Mesenchymal stem cell (in vitro differentiated cells and primary cell): ENCODE measurements around the gene SLC16A13. TPM values are rescaled to one million over a fixed set of nuclear protein-coding genes. Genes with fewer than 3 reads are reported as not detected.
"Not testable (repeated sequence)": the region's sequence is repeated elsewhere in the genome, so short reads cannot be mapped to it uniquely, and the experiment has no call there.

ENCODE experiments used
- DNase-seq: peaks from one replicate; pipeline ENCODE4 v3.0.0-alpha.2; 2013
- H2AFZ ChIP-seq: one replicate; pipeline ENCODE4 v1.6.1; 2013; ENCODE audit warnings: low read depth, mild to moderate bottlenecking, control low read depth, inconsistent platforms, low read length, moderate library complexity
- H2AK5ac ChIP-seq: 2 replicates; pipeline ENCODE4 v1.6.1; 2013; ENCODE audit warnings: low read length, moderate library complexity, mild to moderate bottlenecking, inconsistent platforms; ENCODE audit not compliant: severe bottlenecking
- H2BK120ac ChIP-seq: one replicate; pipeline ENCODE4 v1.6.1; 2013; ENCODE audit warnings: low read depth, mild to moderate bottlenecking, inconsistent platforms, low read length, moderate library complexity
- H2BK12ac ChIP-seq, 2 experiments: one replicate each; pipeline ENCODE4 v1.6.1; 2013; ENCODE audit warnings: inconsistent platforms in 2 of 2, low read length in 2 of 2, mild to moderate bottlenecking in 2 of 2, moderate library complexity in 2 of 2, control low read depth in 1 of 2
- H2BK15ac ChIP-seq: one replicate; pipeline ENCODE4 v1.6.1; 2013; ENCODE audit warnings: mild to moderate bottlenecking, low read depth, inconsistent platforms; ENCODE audit not compliant: poor library complexity, severe bottlenecking
- H2BK5ac ChIP-seq: 2 replicates; pipeline ENCODE4 v1.6.1; 2013; ENCODE audit warnings: low read depth, mild to moderate bottlenecking, low read length, control low read depth, inconsistent platforms; ENCODE audit not compliant: poor library complexity, severe bottlenecking
- H3K14ac ChIP-seq, 2 experiments: one replicate each; pipeline ENCODE4 v1.6.1; 2013; ENCODE audit warnings: inconsistent platforms in 2 of 2, low read length in 2 of 2, control low read depth in 1 of 2, mild to moderate bottlenecking in 1 of 2, moderate library complexity in 1 of 2
- H3K18ac ChIP-seq, 2 experiments: one replicate each; pipeline ENCODE4 v1.6.1; 2013; ENCODE audit warnings: inconsistent platforms in 2 of 2, low read length in 2 of 2, control low read depth in 1 of 2, low read depth in 1 of 2, mild to moderate bottlenecking in 1 of 2
- H3K23ac ChIP-seq, 2 experiments: one replicate each; pipeline ENCODE4 v1.6.1; 2013; ENCODE audit warnings: inconsistent platforms in 2 of 2, low read length in 2 of 2, mild to moderate bottlenecking in 2 of 2, moderate library complexity in 2 of 2, control low read depth in 1 of 2
- H3K27ac ChIP-seq: 2 replicates; pipeline ENCODE4 v1.5.1; 2013; ENCODE audit warnings: mild to moderate bottlenecking, moderate library complexity, low read length, control low read depth, inconsistent platforms; ENCODE audit not compliant: poor library complexity, severe bottlenecking
- H3K27me3 ChIP-seq, 2 experiments: 2 replicates each; pipeline versions ENCODE4 v1.6.1 to v1.7.0; 2013; ENCODE audit warnings: low read length in 2 of 2, mild to moderate bottlenecking in 2 of 2, moderate library complexity in 2 of 2, control low read depth in 1 of 2, inconsistent platforms in 1 of 2; ENCODE audit not compliant: control insufficient read depth in 1 of 2, insufficient read depth in 1 of 2
- H3K36me3 ChIP-seq, 2 experiments: 2 replicates each; pipeline versions ENCODE4 v1.6.1 to v1.7.0; 2013; ENCODE audit warnings: low read length in 2 of 2, control low read depth in 1 of 2, inconsistent platforms in 1 of 2, low read depth in 1 of 2, mild to moderate bottlenecking in 1 of 2; ENCODE audit not compliant: insufficient read depth in 2 of 2, control insufficient read depth in 1 of 2
- H3K4ac ChIP-seq, 2 experiments: one replicate each; pipeline ENCODE4 v1.6.1; 2013; ENCODE audit warnings: inconsistent platforms in 2 of 2, low read length in 2 of 2, mild to moderate bottlenecking in 2 of 2, moderate library complexity in 2 of 2, control low read depth in 1 of 2, low read depth in 1 of 2
- H3K4me1 ChIP-seq: 2 replicates; pipeline ENCODE4 v1.6.1; 2013; ENCODE audit warnings: low read depth, low read length, control low read depth; ENCODE audit not compliant: control insufficient read depth, insufficient read depth
- H3K4me2 ChIP-seq: 2 replicates; pipeline ENCODE4 v1.6.1; 2013; ENCODE audit warnings: low read length, mild to moderate bottlenecking, inconsistent platforms; ENCODE audit not compliant: poor library complexity, severe bottlenecking
- H3K4me3 ChIP-seq, 2 experiments: 2 replicates each; pipeline versions ENCODE4 v1.5.1 to v1.7.0; 2013; ENCODE audit warnings: low read length in 2 of 2, mild to moderate bottlenecking in 2 of 2, control low read depth in 1 of 2, low read depth in 1 of 2; ENCODE audit not compliant: insufficient read depth in 1 of 2
- H3K79me1 ChIP-seq: replicated peaks from 2 replicates; pipeline ENCODE4 v1.6.1; 2013; ENCODE audit warnings: mild to moderate bottlenecking, control low read depth, low read length, inconsistent platforms; ENCODE audit not compliant: poor library complexity, severe bottlenecking
- H3K9ac ChIP-seq: 2 replicates; pipeline ENCODE4 v1.7.0; 2013; ENCODE audit warnings: mild to moderate bottlenecking, low read length, moderate library complexity
- H3K9me3 ChIP-seq: 2 replicates; pipeline ENCODE4 v1.7.0; 2013; ENCODE audit warnings: mild to moderate bottlenecking, low read length; ENCODE audit not compliant: control insufficient read depth
- H4K8ac ChIP-seq: one replicate; pipeline ENCODE4 v1.6.1; 2013; ENCODE audit warnings: inconsistent platforms, mild to moderate bottlenecking, low read length, moderate library complexity
- H4K91ac ChIP-seq: one replicate; pipeline ENCODE4 v1.6.1; 2013; ENCODE audit warnings: mild to moderate bottlenecking, low read length, inconsistent platforms
- WGBS: methylation state at CpG from one replicate; pipeline ENCODE4 v1.1.7; 2013; ENCODE audit warnings: mixed read lengths; 5-methylcytosine and 5-hydroxymethylcytosine counted together
- polyA plus RNA-seq, 2 experiments: library from polyadenylated mRNA; stranded (reverse); fragments of 200-250 nt; gene quantifications; one replicate each; pipeline ENCODE4 v1.2.3, GENCODE V29; 2013

SLC16A13 gene
- polyA plus RNA-seq (2013, experiment 1 of 2) = 8.4 TPM
- polyA plus RNA-seq (2013, experiment 2 of 2) = 8.0 TPM

- WGBS = under 1% methylated on average over 37 of the region's 52 CpGs
- peak within 1 kb of the TSS; percentile 81 for H4K91ac ChIP-seq
- H3K9me3 ChIP-seq = no peaks in the 10 kb centered on the region
Measured at GRCh38 chr17:7035591-7036368, at the start of gene SLC16A13. SLC16A13 (plus strand) TSS chr17:7036015; CDS start chr17:7036383, 368 bp downstream.

GRCh38 chr17:6986676-6987075, 49.1 kb upstream of the SLC16A13 start:
- no peak for DNase-seq
- Histone ChIP-seq H3K23ac (no peak overlapping the region), H3K4ac (no peak overlapping the region), H4K8ac (no peak overlapping the region), H3K9ac (no peak overlapping the region), H3K27me3 (no peaks in the 10 kb centered on the region), H4K91ac (no peak overlapping the region), H3K4me1 (no peaks in the 10 kb centered on the region), H2BK12ac (no peak overlapping the region), H2AFZ (no peak overlapping the region), H3K4me2 (no peak overlapping the region), H3K18ac (no peak overlapping the region), H2BK15ac (no peak overlapping the region), H3K79me1 (no peaks in the 10 kb centered on the region), H3K14ac (no peak overlapping the region), H3K27ac (no peak overlapping the region), H2BK120ac (no peak overlapping the region), H3K9me3 (no peaks in the 10 kb centered on the region), H3K4me3 (no peak overlapping the region), H2AK5ac (no peak overlapping the region), H3K36me3 (no peaks in the 10 kb centered on the region), H2BK5ac (no peak overlapping the region)
- 88% methylated on average over 2 of the region's 3 CpGs for WGBS

More at GRCh38 chr17:7035591-7036368, at the start of gene SLC16A13:
- H3K27me3 ChIP-seq = no peaks in the 10 kb centered on the region
- peak within 1 kb of the TSS in 1 of 2 experiments; percentile 69 for H3K14ac ChIP-seq
- peak within 1 kb of the TSS; percentile 2 for H2BK120ac ChIP-seq
- peak within 1 kb of the TSS; percentile 67 to 80 for H3K4me3 ChIP-seq
- peak within 1 kb of the TSS; percentile 54 for H4K8ac ChIP-seq
- peaks cover 16% of the 10 kb centered on the region for H3K4me1 ChIP-seq
- H3K36me3 ChIP-seq = peaks cover 0 to 3% of the 10 kb centered on the region in 2 experiments
- peak within 1 kb of the TSS; percentile 85 for H3K4me2 ChIP-seq
- H3K18ac ChIP-seq = peak within 1 kb of the TSS; percentile 86 to 87
- H3K79me1 ChIP-seq = peaks cover 12% of the 10 kb centered on the region
- H2BK12ac ChIP-seq = no peak within 1 kb of the TSS
- H2BK5ac ChIP-seq = no peak within 1 kb of the TSS
- peak within 1 kb of the TSS; percentile 88 to 97 for H3K4ac ChIP-seq
- H3K9ac ChIP-seq = peak within 1 kb of the TSS; percentile 85
- no peak within 1 kb of the TSS for H2BK15ac ChIP-seq
- peak within 1 kb of the TSS; percentile 30 for H2AFZ ChIP-seq
- DNase-seq = peak; percentile 96
- H2AK5ac ChIP-seq = peak within 1 kb of the TSS; percentile 50
- peak within 1 kb of the TSS in 1 of 2 experiments; percentile 35 for H3K23ac ChIP-seq
- peak within 1 kb of the TSS; percentile 56 for H3K27ac ChIP-seq

- DNase-seq = no peak
- Histone ChIP-seq H3K4ac (no peak overlapping the region), H2BK120ac (no peak overlapping the region), H3K27me3 (no peaks in the 10 kb centered on the region), H3K9me3 (no peaks in the 10 kb centered on the region), H3K14ac (no peak overlapping the region), H3K27ac (no peak overlapping the region), H2BK15ac (no peak overlapping the region), H3K36me3 (no peaks in the 10 kb centered on the region), H2AFZ (no peak overlapping the region), H3K23ac (no peak overlapping the region), H3K4me2 (no peak overlapping the region), H3K79me1 (no peaks in the 10 kb centered on the region), H3K9ac (no peak overlapping the region), H4K8ac (no peak overlapping the region), H2BK12ac (no peak overlapping the region), H2BK5ac (no peak overlapping the region), H3K4me1 (peaks cover under 1% of the 10 kb centered on the region), H4K91ac (no peak overlapping the region), H2AK5ac (no peak overlapping the region), H3K4me3 (no peak overlapping the region), H3K18ac (no peak overlapping the region)
- WGBS = 61% methylated on average over 2 of the region's 2 CpGs
Measured at GRCh38 chr17:6989779-6990178, 46.0 kb upstream of the SLC16A13 start.

- H4K91ac ChIP-seq, H3K4me2 ChIP-seq, H3K9me3 ChIP-seq, H2AFZ ChIP-seq, H2BK5ac ChIP-seq, H3K18ac ChIP-seq, H3K14ac ChIP-seq, H2BK12ac ChIP-seq, H3K4ac ChIP-seq, H3K23ac ChIP-seq, H3K27me3 ChIP-seq, H3K27ac ChIP-seq, H3K79me1 ChIP-seq, H3K4me1 ChIP-seq, H3K4me3 ChIP-seq, H2AK5ac ChIP-seq, H2BK120ac ChIP-seq, H3K9ac ChIP-seq, H4K8ac ChIP-seq, H2BK15ac ChIP-seq, DNase-seq: not testable (repeated sequence)
- WGBS = 95% methylated on average over 2 of the region's 5 CpGs
- H3K36me3 ChIP-seq = peaks cover 18 to 27% of the 10 kb centered on the region in 2 experiments
Measured at GRCh38 chr17:6993613-6994056, 42.2 kb upstream of the SLC16A13 start.
